Measurements from ENCODE around the gene ADAM21.

GRCh38 chr14:70416338-70416724, 35.6 kb upstream of the ADAM21 start:
- TF ChIP-seq POLR2A (IDR thresholded peaks at IDR 0.05; ENCODE audit: low read length) (no peak), GATA1 (IDR thresholded peaks at IDR 0.05; ENCODE audit: low read depth, low read length) (no peak)
